Stimulated activated naive B cell treated with anti-CD40 and anti-IgM and Interleukin-4, amounts not matched to agents 10 μg/mL and 1 μg/mL and 100 μg/mL, for 72 hours (primary cell): ENCODE measurements around the gene LZTFL1.

ENCODE experiments used
- ATAC-seq, 2 donors: fragments of 150-1000 bp; cut with Tn5 transposase; replicated peaks; 2 replicates each; pipeline ENCODE4 v1.10.0; 2021; ENCODE audit warnings: moderate library complexity in 1 of 2
- DNase-seq: peaks from one replicate; pipeline ENCODE4 v3.0.0; 2021
- H3K27ac Mint-ChIP-seq: one replicate; pipeline ENCODE4 v1.8.0; 2022; ENCODE audit warnings: mild to moderate bottlenecking, mixed read lengths
- H3K27me3 Mint-ChIP-seq, 2 donors: one replicate each; pipeline ENCODE4 v1.8.0; 2022; ENCODE audit warnings: mixed read lengths in 2 of 2
- H3K36me3 Mint-ChIP-seq, 2 donors: one replicate each; pipeline ENCODE4 v1.8.0; 2022; ENCODE audit warnings: mixed read lengths in 2 of 2, mild to moderate bottlenecking in 1 of 2
- H3K4me1 Mint-ChIP-seq, 2 donors: one replicate each; pipeline ENCODE4 v1.8.0; 2022; ENCODE audit warnings: mixed read lengths in 2 of 2, mild to moderate bottlenecking in 1 of 2
- H3K4me3 Mint-ChIP-seq, 2 donors: one replicate each; pipeline ENCODE4 v1.8.0; 2022; ENCODE audit warnings: mild to moderate bottlenecking in 2 of 2, mixed read lengths in 2 of 2, moderate library complexity in 1 of 2
- H3K9me3 Mint-ChIP-seq, 2 donors: one replicate each; pipeline ENCODE4 v1.8.0; 2022; ENCODE audit warnings: mixed read lengths in 2 of 2, mild to moderate bottlenecking in 1 of 2

Gene LZTFL1

DNA sequence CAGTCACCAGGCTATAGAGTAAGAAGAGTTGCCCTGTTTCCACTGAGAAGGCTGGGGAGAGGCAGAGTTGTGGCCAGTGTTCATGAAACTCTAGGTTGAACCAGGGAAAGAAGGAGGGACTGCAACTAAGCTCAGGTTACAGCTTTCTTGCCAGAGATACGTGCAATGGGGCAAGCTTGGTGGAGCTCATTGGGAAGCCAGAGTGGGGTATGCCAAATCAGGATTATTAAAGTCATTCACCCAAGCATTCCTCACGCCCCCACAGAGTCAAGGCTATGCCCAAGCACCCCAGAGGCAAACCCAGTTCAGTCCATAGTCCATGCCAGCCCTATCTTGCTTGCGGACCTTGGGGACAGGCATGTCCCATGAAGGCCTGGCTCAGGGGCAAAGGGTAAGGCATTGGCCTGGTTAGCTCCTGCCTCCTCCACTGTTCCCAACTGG lies 63.1 kb downstream of the LZTFL1 start:
- ATAC-seq (no peak), DNase-seq (no peak)
- Mint-ChIP-seq H3K27ac (no peak overlapping the region), H3K9me3 (no peaks in the 10 kb centered on the region), H3K27me3 (peaks cover 0 to 4% of the 10 kb centered on the region in 2 donors), H3K4me3 (no peak overlapping the region), H3K4me1 (no peaks in the 10 kb centered on the region), H3K36me3 (no peaks in the 10 kb centered on the region)

DNA sequence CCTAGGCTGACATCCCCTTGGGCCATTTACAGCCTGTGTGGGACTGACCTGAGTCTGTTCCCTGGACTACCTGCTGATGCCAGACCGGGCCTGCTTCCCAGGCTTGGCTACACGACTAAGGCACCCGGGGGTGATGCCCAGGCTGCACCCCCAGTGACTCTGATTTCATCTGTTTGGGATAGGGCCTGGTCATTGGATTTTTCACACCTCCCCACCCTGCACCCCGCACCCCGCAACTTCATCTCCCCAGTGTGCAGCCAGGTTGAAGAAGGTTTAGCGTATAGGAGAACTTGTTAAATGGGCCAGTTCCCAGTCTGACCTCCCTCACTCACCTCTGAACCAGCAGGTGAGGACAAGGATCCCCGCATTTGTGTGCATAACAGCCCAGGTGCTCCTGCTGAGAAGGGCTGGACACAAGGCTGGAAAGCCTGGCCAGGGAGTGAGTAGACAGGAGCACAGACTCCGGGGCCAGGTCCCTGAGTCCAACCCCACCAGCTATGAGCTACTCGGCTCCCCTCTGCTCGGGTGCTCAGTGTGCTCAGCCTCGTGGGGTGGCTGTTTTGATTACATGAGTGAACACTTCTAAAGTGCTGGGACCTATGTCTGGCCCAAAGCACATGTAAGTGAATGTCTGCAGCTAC lies 64.1 kb downstream of the LZTFL1 start:
- Mint-ChIP-seq H3K27ac (no peak overlapping the region), H3K4me3 (no peak overlapping the region), H3K27me3 (peaks cover 0 to 4% of the 10 kb centered on the region in 2 donors)

DNA sequence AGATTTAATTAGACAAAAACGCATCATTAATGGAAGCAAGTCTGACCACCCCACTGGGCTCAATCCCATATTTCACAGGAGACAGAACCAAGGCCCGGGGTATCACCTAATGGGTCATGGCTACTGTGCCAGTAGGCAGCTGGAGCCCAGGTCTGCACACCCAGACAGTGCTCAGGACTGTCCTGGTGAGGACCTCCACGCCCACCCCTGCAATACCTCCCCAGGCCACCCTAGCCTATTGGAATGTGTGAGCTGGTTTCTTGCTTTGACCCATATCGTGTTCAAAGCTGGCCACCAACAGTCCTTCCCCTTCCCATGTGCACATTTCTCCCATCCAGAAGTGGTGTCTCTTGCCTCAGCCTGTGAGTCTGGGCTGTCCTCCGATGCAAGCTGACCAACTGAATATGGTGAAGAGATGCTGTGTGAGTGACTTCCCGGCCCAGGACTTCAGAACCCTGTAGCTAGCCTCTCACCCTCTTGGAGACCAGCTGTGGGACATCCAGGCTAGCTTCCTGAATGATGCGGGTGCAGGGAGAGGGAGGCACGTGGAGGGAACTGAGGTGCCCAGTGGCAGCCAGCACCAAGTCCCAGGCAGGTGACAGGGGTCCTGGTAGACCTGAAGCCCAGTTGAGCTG lies 64.7 kb downstream of the LZTFL1 start:
- ATAC-seq (no peak), DNase-seq (no peak)
- Mint-ChIP-seq H3K4me3 (no peak overlapping the region), H3K27ac (no peak overlapping the region), H3K4me1 (peaks cover 2 to 9% of the 10 kb centered on the region in 2 donors), H3K27me3 (peaks cover 1 to 4% of the 10 kb centered on the region in 2 donors), H3K9me3 (no peaks in the 10 kb centered on the region), H3K36me3 (no peaks in the 10 kb centered on the region)

More for the DNA sequence above, 64.1 kb downstream of the LZTFL1 start:
- Mint-ChIP-seq H3K4me1 (peaks cover 2 to 3% of the 10 kb centered on the region in 2 donors), H3K9me3 (no peaks in the 10 kb centered on the region), H3K36me3 (no peaks in the 10 kb centered on the region)
- DNase-seq (no peak), ATAC-seq (no peak)

DNA sequence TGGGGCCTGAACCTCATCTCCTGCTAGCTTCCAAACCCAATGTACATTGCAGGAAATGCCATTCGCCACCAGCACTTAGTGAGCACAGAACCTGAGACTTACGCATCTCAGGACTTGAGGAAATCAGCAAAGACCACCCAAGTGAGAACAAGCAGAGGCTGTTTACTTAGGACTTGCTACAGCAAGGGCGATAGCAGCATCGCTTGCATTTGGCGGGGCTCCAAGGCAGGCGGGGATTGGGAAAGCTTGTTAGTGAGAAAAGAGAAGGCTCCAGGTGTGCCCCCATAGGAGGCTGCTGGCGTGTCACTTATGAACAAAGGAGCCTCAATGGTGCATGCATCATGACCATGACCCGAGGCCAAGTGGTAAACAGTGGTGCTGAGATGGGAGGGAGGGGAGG lies 65.3 kb downstream of the LZTFL1 start:
- Mint-ChIP-seq H3K4me1 (peaks cover 2 to 9% of the 10 kb centered on the region in 2 donors), H3K27me3 (peaks cover 7 to 10% of the 10 kb centered on the region in 2 donors), H3K27ac (no peak overlapping the region), H3K9me3 (no peaks in the 10 kb centered on the region), H3K36me3 (no peaks in the 10 kb centered on the region), H3K4me3 (no peak overlapping the region)
- ATAC-seq (no peak), DNase-seq (no peak)

DNA sequence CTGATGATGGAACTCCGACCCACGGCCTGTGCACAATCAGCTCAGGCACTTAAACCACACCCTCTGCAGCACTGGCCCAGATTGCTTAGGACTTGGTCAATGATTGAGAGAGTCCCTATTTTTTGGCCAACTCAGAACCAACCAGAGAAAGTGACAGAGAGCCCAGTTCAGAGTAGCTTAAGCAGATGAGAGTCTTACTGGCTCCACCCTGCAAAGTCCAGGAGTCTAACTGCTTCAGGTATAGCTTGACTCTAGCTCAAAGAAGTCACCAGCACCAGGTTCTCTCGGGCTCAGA lies 65.7 kb downstream of the LZTFL1 start:
- DNase-seq (no peak), ATAC-seq (no peak)
- no peak overlapping the region for H3K4me3 Mint-ChIP-seq
- H3K9me3 Mint-ChIP-seq, result no peaks in the 10 kb centered on the region
- no peaks in the 10 kb centered on the region for H3K36me3 Mint-ChIP-seq
- H3K27ac Mint-ChIP-seq, result no peak overlapping the region
- H3K4me1 Mint-ChIP-seq, result peaks cover 2 to 9% of the 10 kb centered on the region in 2 donors
- peaks cover 10 to 12% of the 10 kb centered on the region in 2 donors for H3K27me3 Mint-ChIP-seq

DNA sequence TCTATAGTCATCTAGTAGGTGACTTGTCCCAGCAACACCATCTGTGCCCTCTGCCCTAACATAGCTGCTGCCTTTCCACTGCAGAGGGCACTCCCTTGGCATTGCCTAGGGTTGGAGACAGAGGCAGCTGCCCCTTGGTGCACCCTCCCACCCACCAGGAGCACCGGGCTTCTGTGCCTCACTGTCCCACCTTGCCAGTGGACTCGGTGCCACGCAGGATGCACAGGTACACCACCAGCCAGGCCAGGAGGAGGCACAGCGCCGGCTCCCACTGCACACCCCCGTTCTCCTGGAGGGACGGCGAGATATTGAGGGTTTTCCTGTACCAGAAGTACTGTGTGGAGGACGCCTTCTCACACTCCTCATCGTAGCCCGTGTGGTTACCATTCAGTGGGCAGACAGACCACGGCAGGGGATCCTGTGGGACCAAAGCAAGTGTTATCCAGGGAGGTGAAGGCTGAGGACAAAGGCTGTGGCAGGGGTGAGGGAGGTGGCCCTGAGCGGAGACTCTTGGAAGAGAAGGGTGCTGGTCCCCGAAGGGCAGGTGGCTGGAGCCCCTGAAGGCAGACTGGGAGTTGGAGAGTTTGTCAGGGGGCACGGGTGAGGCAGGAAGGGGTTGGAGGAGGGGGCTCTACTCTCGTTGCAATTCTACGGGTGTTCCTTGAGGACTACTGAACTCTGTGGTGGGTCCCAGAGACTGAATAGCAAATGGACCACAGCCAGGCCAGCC lies 66.2 kb downstream of the LZTFL1 start:
- Mint-ChIP-seq H3K9me3 (no peaks in the 10 kb centered on the region), H3K4me3 (no peak overlapping the region), H3K4me1 (peaks cover 2 to 9% of the 10 kb centered on the region in 2 donors), H3K27ac (no peak overlapping the region), H3K27me3 (peaks cover 10 to 17% of the 10 kb centered on the region in 2 donors), H3K36me3 (no peaks in the 10 kb centered on the region)
- DNase-seq (no peak), ATAC-seq (no peak)

DNA sequence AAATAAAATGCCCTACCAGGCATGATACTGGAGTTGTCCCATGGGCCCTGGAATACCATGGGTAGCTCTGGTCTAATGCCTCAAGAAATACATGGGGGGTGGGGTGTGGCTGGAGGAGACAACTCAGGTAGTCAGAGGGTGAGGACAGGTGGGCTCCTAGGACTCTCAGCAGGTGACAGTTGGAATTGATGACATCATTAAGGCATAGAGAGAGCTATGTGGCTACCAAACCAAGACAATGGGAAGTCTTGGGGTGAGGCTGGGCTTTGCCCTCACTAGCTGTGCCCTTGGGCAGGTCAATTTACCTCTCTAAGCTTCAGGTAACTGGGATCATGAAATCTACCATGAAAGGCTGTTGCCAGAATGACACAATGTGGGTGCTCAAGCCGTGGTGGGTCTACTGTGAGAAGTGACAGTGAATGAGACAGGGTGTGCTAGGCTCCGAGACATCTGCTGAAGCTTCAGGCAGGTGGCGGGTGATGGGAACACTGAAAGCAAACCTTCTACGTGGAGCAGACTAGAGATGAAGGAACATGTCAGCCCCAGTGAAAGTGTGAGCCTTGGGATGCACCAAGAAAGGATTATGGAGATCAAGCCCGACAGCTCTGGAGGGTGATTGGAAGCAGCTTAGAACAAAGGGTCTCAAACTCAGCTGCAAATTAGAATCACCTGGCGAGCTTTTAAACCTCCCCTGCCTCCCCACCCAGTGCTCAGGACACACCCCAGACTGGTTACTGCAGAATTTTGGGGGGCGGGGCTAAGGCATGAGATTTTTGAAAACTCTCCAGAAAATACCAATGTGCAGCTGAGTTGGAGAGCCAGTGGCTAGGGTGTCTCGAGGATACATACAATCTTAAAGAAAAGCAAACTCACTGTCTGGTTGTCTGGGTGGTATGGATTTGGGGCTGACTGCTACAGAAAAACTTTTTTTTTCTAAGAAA lies 67.1 kb downstream of the LZTFL1 start:
- no peak for ATAC-seq
- no peaks in the 10 kb centered on the region for H3K9me3 Mint-ChIP-seq
- H3K27me3 Mint-ChIP-seq, result peaks cover 10 to 18% of the 10 kb centered on the region in 2 donors
- no peak overlapping the region for H3K4me3 Mint-ChIP-seq
- H3K27ac Mint-ChIP-seq, result no peak overlapping the region
- no peak for DNase-seq
- H3K4me1 Mint-ChIP-seq, result peaks cover 2 to 9% of the 10 kb centered on the region in 2 donors
- H3K36me3 Mint-ChIP-seq, result no peaks in the 10 kb centered on the region

DNA sequence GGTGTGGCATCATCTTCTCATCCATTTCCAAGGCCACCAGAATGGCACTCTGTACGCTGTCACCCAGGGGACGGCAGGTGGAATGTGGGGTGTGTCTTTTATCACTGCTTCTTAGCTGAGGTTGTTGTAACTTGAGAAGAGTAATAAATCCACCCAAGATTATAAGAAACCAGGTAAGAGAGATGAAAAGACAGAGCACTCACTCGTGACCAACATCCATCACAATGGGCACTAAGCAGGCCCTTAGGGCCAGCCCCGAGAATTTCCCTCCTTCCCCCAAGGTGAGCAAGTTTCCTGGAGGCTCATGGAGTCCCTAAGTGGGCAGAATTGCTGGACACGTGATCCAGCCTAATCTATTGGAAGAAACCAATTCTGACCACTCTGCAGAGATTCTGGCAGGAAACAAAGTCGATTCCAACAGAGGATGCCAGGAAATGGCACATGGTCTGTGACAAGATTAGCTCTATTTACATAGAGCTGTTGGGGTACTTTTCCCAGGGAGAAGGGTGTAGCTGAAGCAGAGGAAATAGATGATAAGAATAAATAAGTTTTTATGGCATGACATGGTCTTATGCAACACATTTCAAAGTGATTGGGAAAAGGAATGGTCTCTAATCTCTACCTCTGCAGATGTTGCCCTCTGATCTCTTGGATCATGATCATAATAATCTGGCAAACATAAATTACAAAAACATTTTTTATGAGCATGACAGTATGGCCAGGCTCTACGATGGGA lies 68.0 kb downstream of the LZTFL1 start:
- Mint-ChIP-seq H3K27me3 (peaks cover 10 to 18% of the 10 kb centered on the region in 2 donors), H3K9me3 (no peaks in the 10 kb centered on the region), H3K36me3 (no peaks in the 10 kb centered on the region), H3K27ac (no peak overlapping the region), H3K4me3 (no peak overlapping the region), H3K4me1 (peaks cover 2 to 9% of the 10 kb centered on the region in 2 donors)
- ATAC-seq (no peak), DNase-seq (no peak)
